ENCODE data around the gene TMEM256.

Gene TMEM256

DNA sequence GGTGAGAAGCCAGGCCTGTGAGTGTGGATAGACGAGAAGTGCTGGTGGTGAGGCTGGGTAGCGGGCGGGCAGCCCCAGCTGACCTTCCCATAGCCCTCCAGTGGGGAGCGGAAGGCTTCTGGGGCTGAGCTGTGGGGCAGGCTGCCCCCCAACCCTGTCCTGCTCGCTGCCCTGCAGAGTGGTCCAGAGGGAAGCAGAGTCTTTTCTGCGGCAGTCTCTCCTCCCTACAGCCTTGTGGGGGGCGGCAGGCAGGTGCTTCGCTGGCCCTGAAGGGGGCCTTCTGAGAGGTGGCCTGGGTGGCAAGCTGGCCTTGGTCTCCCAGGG is 7.5 kb upstream of the TMEM256 start:
- Histone ChIP-seq H3K18ac (ENCODE audit: low read depth in 1 of 2, low read length in 2 of 2) (no peak overlapping the region), H3K4me3 (ENCODE audit: insufficient read depth in 1 of 2, low read depth in 1 of 2, low read length in 2 of 2) (no peak overlapping the region), H2AK5ac (ENCODE audit: low read length, severe bottlenecking) (no peak overlapping the region), H3K4me2 (ENCODE audit: low read length, poor library complexity, severe bottlenecking) (no peak overlapping the region), H2BK120ac (ENCODE audit: low read depth, low read length) (no peak overlapping the region), H3K14ac (ENCODE audit: low read length in 2 of 2) (no peak overlapping the region), H4K8ac (ENCODE audit: low read length) (no peak overlapping the region), H3K4ac (ENCODE audit: low read depth in 1 of 2, low read length in 2 of 2) (no peak overlapping the region), H3K79me1 (replicated peaks; ENCODE audit: low read length, poor library complexity, severe bottlenecking) (peaks cover 20% of the 10 kb centered on the region), H2BK15ac (ENCODE audit: low read depth, poor library complexity, severe bottlenecking) (no peak overlapping the region), H3K27me3 (ENCODE audit: control insufficient read depth in 1 of 2, insufficient read depth in 1 of 2, low read length in 2 of 2) (no peaks in the 10 kb centered on the region), H3K9ac (ENCODE audit: low read length) (no peak overlapping the region), H3K23ac (ENCODE audit: low read length in 2 of 2) (no peak overlapping the region), H3K27ac (ENCODE audit: low read length, poor library complexity, severe bottlenecking) (no peak overlapping the region), H2BK5ac (ENCODE audit: low read depth, low read length, poor library complexity, severe bottlenecking) (no peak overlapping the region), H3K4me1 (ENCODE audit: control insufficient read depth, insufficient read depth, low read depth, low read length) (peaks cover 13% of the 10 kb centered on the region), H2AFZ (ENCODE audit: low read depth, low read length) (no peak overlapping the region), H3K36me3 (ENCODE audit: control insufficient read depth in 1 of 2, insufficient read depth in 2 of 2, low read depth in 1 of 2, low read length in 2 of 2) (peaks cover 44 to 63% of the 10 kb centered on the region in 2 experiments), H4K91ac (ENCODE audit: low read length) (no peak overlapping the region), H3K9me3 (ENCODE audit: control insufficient read depth, low read length) (no peaks in the 10 kb centered on the region), H2BK12ac (ENCODE audit: low read length in 2 of 2) (no peak overlapping the region)
- WGBS = 96% methylated on average over 8 of the region's 8 CpGs
- DNase-seq = no peak

DNA sequence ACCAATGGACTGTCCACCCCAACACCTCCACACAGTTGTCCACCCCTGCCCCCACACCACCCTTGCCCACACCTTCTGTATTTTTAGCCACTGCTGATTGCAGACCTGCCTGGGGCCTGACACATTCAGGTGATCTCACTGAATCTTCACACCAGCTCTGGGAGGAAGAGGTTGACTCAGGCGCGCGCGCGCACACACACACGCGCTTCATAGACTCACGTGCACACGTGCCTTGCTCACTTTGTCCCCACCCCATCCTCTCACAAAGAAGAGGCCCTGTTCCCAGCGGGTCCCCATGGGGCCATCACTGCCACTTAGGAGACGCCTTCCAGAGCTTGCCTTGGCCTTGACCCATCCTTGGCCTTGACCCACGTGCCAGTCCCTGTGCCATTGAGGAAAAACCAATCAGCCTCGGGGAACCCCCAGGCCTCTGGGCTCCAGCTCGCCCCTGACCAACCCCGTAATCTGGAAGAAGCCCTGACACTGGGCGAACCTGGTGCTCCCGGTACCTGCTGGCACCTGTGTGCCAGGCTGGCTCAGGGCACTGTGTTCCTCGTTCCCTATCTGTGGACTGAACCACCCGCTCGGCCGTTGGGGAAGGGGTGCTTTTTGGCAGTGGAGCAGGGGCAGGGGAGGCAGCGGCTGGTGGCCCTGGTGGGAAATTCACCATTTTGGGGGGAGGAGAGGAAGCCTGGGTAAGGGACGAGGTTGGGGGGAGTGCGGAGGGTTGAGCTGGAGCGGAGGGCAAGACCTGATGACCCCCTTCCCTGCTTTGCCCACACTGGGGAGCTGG is 6.9 kb upstream of the TMEM256 start:
- Histone ChIP-seq H3K27me3 (ENCODE audit: control insufficient read depth in 1 of 2, insufficient read depth in 1 of 2, low read length in 2 of 2) (no peaks in the 10 kb centered on the region), H4K8ac (ENCODE audit: low read length) (no peak overlapping the region), H2AK5ac (ENCODE audit: low read length, severe bottlenecking) (no peak overlapping the region), H3K18ac (ENCODE audit: low read depth in 1 of 2, low read length in 2 of 2) (no peak overlapping the region), H3K23ac (ENCODE audit: low read length in 2 of 2) (no peak overlapping the region), H4K91ac (ENCODE audit: low read length) (no peak overlapping the region), H3K9me3 (ENCODE audit: control insufficient read depth, low read length) (no peaks in the 10 kb centered on the region), H2BK5ac (ENCODE audit: low read depth, low read length, poor library complexity, severe bottlenecking) (no peak overlapping the region), H3K4ac (ENCODE audit: low read depth in 1 of 2, low read length in 2 of 2) (no peak overlapping the region), H3K4me3 (ENCODE audit: insufficient read depth in 1 of 2, low read depth in 1 of 2, low read length in 2 of 2) (no peak overlapping the region), H2BK120ac (ENCODE audit: low read depth, low read length) (no peak overlapping the region), H3K27ac (ENCODE audit: low read length, poor library complexity, severe bottlenecking) (no peak overlapping the region), H3K14ac (ENCODE audit: low read length in 2 of 2) (no peak overlapping the region), H3K36me3 (ENCODE audit: control insufficient read depth in 1 of 2, insufficient read depth in 2 of 2, low read depth in 1 of 2, low read length in 2 of 2) (peaks cover 40 to 57% of the 10 kb centered on the region in 2 experiments), H2BK15ac (ENCODE audit: low read depth, poor library complexity, severe bottlenecking) (no peak overlapping the region), H3K4me2 (ENCODE audit: low read length, poor library complexity, severe bottlenecking) (no peak overlapping the region), H3K9ac (ENCODE audit: low read length) (no peak overlapping the region), H2BK12ac (ENCODE audit: low read length in 2 of 2) (no peak overlapping the region), H2AFZ (ENCODE audit: low read depth, low read length) (no peak overlapping the region), H3K4me1 (ENCODE audit: control insufficient read depth, insufficient read depth, low read depth, low read length) (peaks cover 15% of the 10 kb centered on the region), H3K79me1 (replicated peaks; ENCODE audit: low read length, poor library complexity, severe bottlenecking) (peaks cover 20% of the 10 kb centered on the region)
- 96% methylated on average over 22 of the region's 25 CpGs for WGBS
- DNase-seq = no peak

DNA sequence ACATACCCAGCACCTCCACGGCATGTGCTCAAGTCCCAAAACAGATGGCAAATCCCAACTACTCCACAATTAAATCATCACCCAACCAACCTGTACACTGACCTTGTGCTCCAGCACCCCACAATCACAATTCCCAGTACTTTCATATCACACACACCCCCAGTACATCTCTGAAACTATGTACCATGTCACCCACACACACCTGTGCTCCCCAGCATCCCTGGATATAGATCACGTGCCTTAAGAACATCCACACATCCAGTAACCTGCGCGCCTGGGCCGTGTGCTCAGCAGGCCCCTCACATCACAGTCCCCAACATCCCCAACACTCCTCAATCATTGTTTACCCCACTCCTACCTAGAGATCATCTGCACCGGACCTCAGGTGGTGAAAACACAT is 5.8 kb upstream of the TMEM256 start:
- H4K91ac ChIP-seq (ENCODE audit: low read length) = no peak overlapping the region
- H3K9ac ChIP-seq (ENCODE audit: low read length) = no peak overlapping the region
- H3K18ac ChIP-seq (ENCODE audit: low read depth in 1 of 2, low read length in 2 of 2) = no peak overlapping the region
- peaks cover 23% of the 10 kb centered on the region for H3K79me1 ChIP-seq (replicated peaks; ENCODE audit: low read length, poor library complexity, severe bottlenecking)
- no peak overlapping the region for H3K4ac ChIP-seq (ENCODE audit: low read depth in 1 of 2, low read length in 2 of 2)
- no peak overlapping the region for H3K14ac ChIP-seq (ENCODE audit: low read length in 2 of 2)
- peaks cover 18% of the 10 kb centered on the region for H3K4me1 ChIP-seq (ENCODE audit: control insufficient read depth, insufficient read depth, low read depth, low read length)
- no peak overlapping the region for H2BK12ac ChIP-seq (ENCODE audit: low read length in 2 of 2)
- H2AFZ ChIP-seq (ENCODE audit: low read depth, low read length) = no peak overlapping the region
- no peak for DNase-seq
- H3K27ac ChIP-seq (ENCODE audit: low read length, poor library complexity, severe bottlenecking) = no peak overlapping the region
- H3K23ac ChIP-seq (ENCODE audit: low read length in 2 of 2) = no peak overlapping the region
- no peaks in the 10 kb centered on the region for H3K27me3 ChIP-seq (ENCODE audit: control insufficient read depth in 1 of 2, insufficient read depth in 1 of 2, low read length in 2 of 2)
- no peak overlapping the region for H3K4me3 ChIP-seq (ENCODE audit: insufficient read depth in 1 of 2, low read depth in 1 of 2, low read length in 2 of 2)
- peaks cover 29 to 46% of the 10 kb centered on the region in 2 experiments for H3K36me3 ChIP-seq (ENCODE audit: control insufficient read depth in 1 of 2, insufficient read depth in 2 of 2, low read depth in 1 of 2, low read length in 2 of 2)
- H2BK15ac ChIP-seq (ENCODE audit: low read depth, poor library complexity, severe bottlenecking) = no peak overlapping the region
- H2BK5ac ChIP-seq (ENCODE audit: low read depth, low read length, poor library complexity, severe bottlenecking) = no peak overlapping the region
- no peak overlapping the region for H3K4me2 ChIP-seq (ENCODE audit: low read length, poor library complexity, severe bottlenecking)
- no peak overlapping the region for H4K8ac ChIP-seq (ENCODE audit: low read length)
- WGBS = 95% methylated on average over 6 of the region's 6 CpGs
- no peak overlapping the region for H2AK5ac ChIP-seq (ENCODE audit: low read length, severe bottlenecking)
- no peaks in the 10 kb centered on the region for H3K9me3 ChIP-seq (ENCODE audit: control insufficient read depth, low read length)
- H2BK120ac ChIP-seq (ENCODE audit: low read depth, low read length) = no peak overlapping the region

DNA sequence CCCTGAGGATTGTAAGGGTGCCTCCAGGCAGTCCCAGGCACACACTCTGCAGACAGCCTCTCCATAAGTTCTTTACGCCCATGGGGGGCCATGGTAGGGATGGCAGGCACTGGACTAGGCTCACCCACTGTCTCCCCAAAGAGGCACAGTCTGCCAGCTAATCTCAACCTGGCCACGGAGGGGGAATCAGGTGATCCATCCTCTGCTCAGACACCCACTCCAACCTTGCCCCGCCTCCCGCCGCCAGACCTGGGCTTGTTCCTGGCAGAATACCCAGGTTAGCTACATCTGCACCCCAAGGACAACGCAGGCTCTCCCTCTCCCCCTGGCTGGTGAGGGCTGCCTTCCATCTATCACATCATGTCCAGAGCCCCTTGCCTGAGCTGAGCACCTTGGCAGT is 5.0 kb upstream of the TMEM256 start:
- Histone ChIP-seq H3K36me3 (ENCODE audit: control insufficient read depth in 1 of 2, insufficient read depth in 2 of 2, low read depth in 1 of 2, low read length in 2 of 2) (peaks cover 29 to 38% of the 10 kb centered on the region in 2 experiments), H2AK5ac (ENCODE audit: low read length, severe bottlenecking) (no peak overlapping the region), H3K18ac (ENCODE audit: low read depth in 1 of 2, low read length in 2 of 2) (no peak overlapping the region), H3K4me2 (ENCODE audit: low read length, poor library complexity, severe bottlenecking) (no peak overlapping the region), H3K79me1 (replicated peaks; ENCODE audit: low read length, poor library complexity, severe bottlenecking) (peaks cover 22% of the 10 kb centered on the region), H3K9me3 (ENCODE audit: control insufficient read depth, low read length) (no peaks in the 10 kb centered on the region), H3K27me3 (ENCODE audit: control insufficient read depth in 1 of 2, insufficient read depth in 1 of 2, low read length in 2 of 2) (no peaks in the 10 kb centered on the region), H2BK120ac (ENCODE audit: low read depth, low read length) (no peak overlapping the region), H3K23ac (ENCODE audit: low read length in 2 of 2) (no peak overlapping the region), H2BK12ac (ENCODE audit: low read length in 2 of 2) (no peak overlapping the region), H3K9ac (ENCODE audit: low read length) (no peak overlapping the region), H3K27ac (ENCODE audit: low read length, poor library complexity, severe bottlenecking) (no peak overlapping the region), H3K4ac (ENCODE audit: low read depth in 1 of 2, low read length in 2 of 2) (no peak overlapping the region), H3K4me1 (ENCODE audit: control insufficient read depth, insufficient read depth, low read depth, low read length) (peaks cover 18% of the 10 kb centered on the region), H4K8ac (ENCODE audit: low read length) (no peak overlapping the region), H2AFZ (ENCODE audit: low read depth, low read length) (no peak overlapping the region), H2BK5ac (ENCODE audit: low read depth, low read length, poor library complexity, severe bottlenecking) (no peak overlapping the region), H3K14ac (ENCODE audit: low read length in 2 of 2) (no peak overlapping the region), H2BK15ac (ENCODE audit: low read depth, poor library complexity, severe bottlenecking) (no peak overlapping the region), H3K4me3 (ENCODE audit: insufficient read depth in 1 of 2, low read depth in 1 of 2, low read length in 2 of 2) (no peak overlapping the region), H4K91ac (ENCODE audit: low read length) (no peak overlapping the region)
- no peak for DNase-seq
- 88% methylated on average over 6 of the region's 6 CpGs for WGBS

All from mesenchymal stem cell (in vitro differentiated cells and primary cell).